ENCODE data around the gene ODAD3.
A peak's percentile ranks its signal among the peaks of the same experiment; 100 is the strongest.
"Not testable (repeated sequence)": the region's sequence is repeated elsewhere in the genome, so short reads cannot be mapped to it uniquely, and the experiment has no call there.

ODAD3 gene

DNA sequence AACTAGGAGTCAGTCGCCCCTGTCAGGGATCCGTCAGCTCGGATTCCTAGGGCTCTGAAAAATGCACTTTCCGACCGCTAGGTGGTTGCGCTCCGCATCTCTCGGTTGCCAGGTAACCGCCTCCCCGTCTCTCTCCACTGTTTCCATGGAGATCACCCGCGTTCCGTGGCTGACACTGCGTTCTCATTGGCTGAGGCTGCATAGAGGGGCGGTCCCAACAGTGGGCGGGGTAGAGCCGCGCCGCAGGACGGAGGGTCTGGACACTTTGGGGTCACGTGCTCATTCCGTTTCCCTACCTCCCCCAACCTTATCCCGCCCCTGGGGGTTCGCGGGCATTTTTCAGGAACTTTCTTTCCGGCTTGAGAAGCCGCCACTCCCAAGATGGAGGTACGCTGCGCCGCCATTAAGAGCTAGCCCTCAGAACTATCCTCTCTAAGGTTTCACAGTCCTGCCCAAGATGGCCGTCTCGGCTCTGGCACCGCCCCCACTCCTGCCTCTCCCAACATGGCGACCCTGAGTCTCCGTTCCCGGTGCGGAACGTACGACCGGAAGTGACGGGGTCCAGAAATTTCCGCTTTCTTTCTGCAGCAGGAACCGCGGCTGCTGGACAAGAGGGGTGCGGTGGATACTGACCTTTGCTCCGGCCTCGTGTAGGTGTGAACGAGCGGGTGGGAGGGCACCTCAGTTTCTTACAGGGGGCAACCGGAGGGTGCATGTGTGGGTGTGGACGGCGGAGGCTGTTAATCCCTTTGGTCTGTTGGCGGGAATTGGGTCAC is at the start of gene ODAD3, which contains the start of gene PRKCSH:
Gene ODAD3, minus strand, starts transcription at position 65 of the 776 bp plus-strand sequence. CDS start 105 bp downstream, outside the sequence.
Gene PRKCSH, plus strand, starts transcription at position 579 of the 776 bp plus-strand sequence. CDS start 483 bp downstream, outside the sequence.
- DNase-seq, result peak; percentile 100

DNA sequence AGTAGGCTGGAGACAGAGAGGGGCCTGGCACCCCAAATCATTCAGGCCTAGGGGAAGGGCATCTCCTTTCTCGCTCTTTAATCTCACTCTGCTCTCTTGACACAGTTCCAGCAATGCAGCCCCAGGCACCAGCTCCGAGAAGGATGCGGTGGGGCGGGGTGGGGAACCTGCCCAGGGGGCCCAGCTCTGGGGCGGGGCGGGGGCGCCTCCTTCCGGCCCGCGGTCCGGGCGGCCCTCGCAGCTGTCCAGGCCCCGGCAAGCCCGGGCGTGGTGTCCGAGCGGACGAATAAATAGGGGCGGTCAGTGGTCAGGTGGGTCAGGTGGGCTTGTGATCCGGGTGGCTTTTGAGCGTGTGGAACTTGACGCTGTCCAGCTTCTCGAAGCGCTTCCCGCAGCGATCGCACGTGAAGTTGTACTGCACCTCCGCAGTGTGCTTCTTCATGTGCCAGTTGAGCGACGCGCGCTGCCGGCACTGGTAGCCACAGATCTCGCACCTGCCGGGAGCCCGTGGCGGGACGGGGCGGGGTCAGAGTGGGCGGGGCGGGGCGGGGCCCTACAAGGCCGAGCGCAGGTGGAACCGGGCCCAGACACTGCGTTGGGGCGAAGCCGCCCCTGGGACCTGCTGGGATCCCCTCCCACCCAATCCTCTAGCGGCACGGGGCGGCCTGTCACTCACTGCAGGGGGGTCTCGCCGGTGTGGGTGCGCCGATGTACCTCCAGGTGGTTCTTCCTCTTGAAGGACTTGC is 48.6 kb upstream of the ODAD3 start:
- DNase-seq, result no peak

DNA sequence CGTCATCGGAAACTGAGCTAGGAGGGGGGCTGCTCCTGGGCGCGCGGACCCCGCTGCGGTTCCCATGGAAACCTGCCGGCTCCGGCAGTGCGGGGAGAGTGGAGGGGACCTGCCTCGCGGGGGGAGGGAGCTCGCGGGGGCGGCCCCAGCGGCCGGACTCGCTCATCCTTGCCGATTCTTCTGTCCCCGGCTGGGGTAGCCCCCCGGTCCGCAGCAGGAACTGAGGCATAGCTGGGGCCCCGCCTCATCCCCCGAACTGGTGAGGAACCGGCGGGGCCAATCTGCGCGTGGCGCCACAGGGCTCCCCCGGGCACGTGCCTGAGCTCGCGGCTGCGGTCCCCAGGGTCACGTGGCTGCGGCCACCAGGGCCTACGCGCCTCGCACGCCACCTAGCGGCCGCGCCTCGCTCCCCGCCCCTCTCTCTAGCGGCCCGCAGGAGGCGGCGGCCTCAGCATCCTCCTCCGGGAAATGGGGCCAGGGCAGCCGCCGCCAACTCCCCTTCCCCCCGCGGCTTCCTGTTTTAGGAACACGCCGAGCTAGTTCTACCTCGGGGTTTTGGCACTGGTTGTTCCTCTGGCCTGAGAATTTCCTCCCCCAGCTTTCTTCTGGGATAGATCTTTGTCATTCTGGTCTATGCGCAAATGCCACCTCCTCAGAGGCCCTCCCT is 47.6 kb upstream of the ODAD3 start:
- peak; percentile 83 for DNase-seq

DNA sequence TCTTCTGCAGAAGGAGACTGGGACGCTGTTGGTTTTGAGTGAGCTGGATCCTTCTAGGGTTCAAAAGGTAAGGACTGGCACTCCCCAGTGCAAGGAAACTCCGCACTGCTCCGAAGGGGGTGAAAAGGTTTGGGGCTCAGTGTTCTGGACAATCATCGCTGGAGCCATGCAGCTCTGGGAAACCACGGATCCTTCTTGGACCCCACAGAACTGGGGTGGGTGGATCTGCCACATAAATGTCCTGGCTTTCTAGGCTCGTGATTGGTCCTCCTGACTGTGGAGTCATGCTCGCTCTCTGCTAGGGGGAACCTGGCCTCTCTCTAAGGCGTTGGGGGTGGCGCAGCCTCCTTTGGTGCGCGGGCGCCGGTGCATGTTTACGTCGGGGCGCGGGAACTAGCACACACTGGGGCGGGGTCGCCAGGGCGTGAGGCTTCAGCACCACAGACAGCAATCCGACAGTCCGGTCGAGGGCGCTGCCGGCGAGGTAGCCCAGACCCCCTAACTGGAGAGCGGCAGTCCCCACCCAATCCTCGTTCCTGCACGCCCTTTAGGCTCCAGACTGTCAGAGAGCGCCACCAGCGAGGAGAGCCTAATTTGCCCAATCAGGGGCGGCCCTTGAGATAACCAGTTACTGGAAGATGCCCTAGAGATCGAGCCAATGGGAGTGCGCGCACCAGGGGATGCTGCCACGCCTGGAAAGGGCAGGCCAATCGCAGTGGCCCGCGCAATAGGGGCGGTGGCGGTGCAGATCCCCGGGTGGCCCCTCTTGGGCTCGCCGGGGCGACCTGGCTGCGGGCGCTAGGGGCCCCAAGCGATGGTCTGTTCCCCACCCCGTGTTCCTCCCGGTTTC is 46.8 kb upstream of the ODAD3 start:
- peak; percentile 70 for DNase-seq

DNA sequence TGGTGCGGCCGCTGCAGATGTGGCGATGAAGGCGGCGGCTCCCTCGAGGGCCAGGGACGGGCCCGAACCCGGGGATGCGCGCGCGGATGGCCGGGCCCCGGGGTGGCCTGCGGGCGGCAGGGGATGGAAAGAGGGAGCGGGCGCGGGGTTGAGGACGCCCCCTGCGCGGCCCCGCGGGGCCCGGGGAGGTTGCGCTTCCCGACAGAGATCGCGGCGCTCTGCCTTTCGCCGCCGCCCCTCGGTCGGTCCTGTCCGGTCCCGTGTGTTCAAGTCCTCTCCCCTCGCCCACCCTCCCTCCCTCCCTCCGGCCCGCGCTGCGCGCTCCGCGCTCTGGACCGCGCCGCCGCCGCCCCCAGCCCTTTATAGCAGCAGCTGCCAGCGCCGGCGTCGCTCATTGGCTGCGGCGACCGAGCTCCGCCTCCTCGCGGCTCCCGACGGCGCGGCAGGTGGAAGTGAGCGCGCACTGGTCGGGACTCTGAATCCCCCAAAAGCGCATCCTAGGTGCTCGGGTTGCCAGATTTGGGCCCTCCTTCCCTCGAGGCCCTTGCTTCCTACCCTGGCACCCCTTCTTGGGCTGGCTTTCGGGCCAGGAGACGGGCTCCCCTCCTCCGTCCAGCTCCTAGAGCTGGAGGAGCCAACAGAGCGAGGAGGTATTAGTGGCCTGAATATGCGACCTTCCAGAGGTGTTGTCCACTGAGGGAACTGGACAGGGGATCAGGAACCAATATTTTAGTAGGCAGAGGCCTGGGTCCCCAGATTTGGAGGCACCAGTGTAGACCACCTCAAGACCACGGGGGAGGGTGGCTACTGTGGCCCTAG is 46.0 kb upstream of the ODAD3 start, which contains the start of gene ELAVL3:
Gene ELAVL3, minus strand, starts transcription at position 332 of the 819 bp plus-strand sequence. CDS start 438 bp downstream, outside the sequence.
- DNase-seq, result no peak

- no peak for DNase-seq
Observed at GRCh38 chr19:11479898-11480714, 45.2 kb upstream of the ODAD3 start.

DNA sequence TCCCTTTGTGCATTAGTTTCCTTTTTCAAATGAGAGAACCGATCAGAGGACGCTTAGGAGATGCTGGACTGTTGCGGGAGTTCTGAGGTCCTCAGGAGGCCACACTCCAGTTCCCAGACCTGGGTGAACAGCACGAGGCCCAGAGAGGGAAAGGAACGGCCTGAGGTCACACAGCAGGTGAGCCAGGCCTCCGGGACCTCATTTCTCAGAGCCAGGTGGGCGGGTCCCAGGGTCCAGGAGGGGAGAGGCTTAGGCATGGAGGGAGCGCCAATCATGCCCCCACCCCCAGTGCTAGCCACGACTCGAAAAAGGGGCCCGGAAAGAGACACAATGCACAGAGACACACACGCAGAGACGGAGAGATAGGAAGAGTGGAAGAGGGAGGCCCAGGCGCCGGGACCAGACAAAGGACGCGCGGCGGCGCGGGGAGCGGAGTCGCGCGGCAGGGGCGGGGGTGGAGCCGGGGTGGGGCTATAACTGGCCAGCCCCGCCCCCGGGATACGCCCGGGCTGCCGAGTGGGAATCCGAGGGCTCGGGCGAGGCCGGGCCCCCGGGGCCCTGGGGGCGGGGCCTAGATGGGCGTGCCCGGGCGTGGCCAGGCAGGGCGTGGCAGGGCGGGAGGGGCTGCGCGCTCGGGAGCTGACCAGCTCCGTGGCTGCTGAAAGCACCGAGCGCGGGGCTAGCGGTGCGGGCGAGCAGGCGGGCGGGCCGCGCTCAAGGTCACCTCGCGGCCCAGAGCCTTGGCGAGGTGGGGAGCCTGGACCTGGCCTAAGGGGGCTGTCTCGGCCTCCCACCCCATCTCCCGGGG is 44.4 kb upstream of the ODAD3 start:
- DNase-seq, result no peak

DNA sequence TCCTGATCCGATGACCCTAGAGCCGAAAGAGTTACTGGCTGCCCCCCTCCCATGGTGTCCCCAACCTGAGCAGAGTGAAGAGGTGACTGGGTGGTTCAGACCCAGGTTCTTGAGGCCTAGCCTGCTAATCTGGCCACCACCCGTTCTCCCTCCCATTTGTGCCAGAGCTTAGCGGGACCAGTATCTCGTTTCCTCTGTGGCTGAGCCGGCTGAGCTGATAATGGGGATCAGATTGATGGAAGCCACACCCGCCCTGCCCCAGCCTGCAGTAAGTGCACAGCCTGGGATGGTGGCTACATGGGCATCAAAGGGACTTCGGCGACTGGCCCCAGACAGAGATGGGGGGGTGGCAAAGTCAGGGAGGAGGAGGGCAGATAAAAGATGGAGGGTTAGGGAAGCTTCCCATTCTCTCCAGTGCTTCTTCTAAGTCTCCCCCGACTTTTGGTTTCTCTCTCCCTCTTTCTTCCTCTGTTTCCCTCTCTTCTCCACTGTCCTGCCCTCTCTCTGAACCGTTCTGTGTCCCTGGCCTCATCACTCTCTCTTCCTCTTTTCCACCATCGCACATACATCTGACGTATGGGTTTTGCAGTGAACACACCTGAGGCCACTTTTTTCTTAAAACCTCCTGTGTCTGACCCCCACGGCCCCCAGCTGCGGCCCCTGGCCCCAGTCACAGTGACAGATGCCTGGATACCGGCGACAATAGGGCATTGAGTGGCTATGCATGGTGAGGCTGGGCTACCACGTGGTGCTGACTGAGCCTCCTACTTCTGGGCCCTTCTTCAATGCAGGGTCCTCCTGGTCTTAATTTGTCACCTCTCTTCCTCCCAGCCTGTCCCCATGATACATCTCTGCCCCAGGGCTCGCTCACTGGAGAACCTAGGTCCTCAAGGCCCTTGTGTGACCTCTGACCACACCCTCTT is 43.5 kb upstream of the ODAD3 start:
- DNase-seq, result no peak

GRCh38 chr19:11475861-11476260 is 40.9 kb upstream of the ODAD3 start:
- DNase-seq, result no peak

DNA sequence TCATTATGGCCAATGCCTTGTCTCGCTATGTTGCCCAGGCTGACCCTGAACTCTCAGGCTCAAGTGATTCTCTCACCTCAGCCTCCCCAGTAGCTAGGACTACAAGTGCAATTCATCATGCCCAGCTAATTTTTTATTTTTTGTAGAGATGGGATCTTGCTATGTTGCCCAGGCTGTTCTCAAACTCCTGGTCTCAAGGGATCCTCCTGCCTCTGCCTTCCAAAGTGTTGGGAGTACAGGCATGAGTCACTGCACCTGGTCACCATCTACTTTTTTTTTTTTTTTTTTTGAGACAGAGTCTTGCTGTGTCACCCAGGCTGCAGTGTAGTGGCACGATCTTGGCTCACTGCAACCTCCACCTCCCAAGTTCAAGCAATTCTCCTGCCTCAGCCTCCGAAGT is 40.4 kb upstream of the ODAD3 start:
- not testable (repeated sequence) for DNase-seq

DNA sequence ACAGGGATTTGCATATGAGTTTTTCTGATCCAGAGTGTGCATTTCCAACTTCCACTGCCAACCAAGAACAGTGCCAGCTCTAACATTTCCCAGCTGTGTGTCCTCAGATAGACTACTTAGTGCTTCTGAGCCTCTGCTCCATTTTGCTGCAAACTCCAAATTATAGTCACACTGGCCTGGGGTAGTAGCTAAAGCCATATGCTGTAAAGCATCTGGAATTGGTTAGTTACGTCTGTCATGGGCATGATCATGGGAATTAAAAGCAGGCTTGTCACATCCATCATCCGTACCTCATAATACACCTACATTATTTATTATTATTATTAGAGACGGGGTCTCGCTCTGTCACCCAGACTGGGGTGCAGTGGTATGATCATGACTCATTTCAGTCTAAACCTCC is 38.8 kb upstream of the ODAD3 start:
- DNase-seq, result no peak

DNA sequence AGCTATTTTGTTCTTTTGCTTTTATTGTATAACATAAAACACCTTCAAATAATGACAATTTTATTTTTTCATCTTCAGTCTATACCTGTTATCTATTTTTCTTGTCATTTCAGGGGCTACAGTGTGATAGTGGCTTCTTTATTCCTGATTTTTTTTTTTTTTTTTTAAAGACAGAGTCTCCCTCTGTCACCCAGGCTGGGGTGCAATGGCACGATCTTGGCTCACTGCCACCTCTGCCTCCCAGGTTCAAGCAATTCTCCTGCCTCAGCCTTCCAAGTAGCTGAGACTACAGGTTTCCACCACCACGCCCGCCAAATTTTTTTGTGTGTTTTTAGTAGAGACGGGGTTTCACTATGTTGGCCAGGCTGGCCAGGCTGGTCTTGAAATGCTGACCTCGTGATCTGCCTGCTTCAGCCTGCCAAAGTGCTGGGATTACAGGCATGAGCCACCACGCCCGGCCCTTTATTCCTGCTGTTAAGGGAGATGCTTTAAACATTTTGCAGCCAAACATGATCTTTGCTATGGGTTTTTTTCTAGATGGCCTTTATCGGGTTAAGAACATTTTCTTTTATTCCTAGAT is 33.4 kb upstream of the ODAD3 start:
- not testable (repeated sequence) for DNase-seq

- no peak for DNase-seq
Observed at GRCh38 chr19:11465600-11465999, 30.7 kb upstream of the ODAD3 start.

DNA sequence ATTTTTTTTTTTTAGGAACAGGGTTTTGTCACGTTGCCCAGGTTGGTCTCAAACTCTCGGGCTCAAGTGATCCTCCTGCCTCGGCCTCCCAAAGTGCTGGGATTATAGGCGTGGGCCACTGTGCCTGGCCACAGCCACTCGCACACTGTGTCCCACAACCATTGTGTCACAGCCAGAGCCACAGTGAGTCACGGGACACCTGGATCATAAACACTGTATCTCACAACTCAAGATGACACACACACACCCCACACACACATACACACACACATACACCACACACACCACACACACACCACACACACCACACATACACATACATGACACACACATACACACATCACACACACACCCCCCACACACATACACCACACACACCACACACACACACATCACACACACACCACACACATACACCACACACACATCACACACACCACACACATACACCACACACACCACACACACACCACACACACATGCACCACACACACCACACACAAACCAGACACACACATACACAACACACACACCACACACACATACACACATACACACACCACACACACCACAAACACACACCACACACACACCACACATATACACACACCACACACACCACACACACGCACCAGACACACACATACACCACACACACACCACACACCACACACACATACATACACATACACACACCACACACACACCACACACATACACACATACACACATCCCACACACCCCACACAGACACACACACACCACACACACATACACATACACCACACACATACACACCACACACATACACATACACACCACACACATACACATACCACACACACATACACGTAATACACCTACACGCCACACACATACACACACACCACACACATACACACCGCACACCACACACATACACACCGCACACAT is 29.7 kb upstream of the ODAD3 start:
- DNase-seq, result no peak

DNA sequence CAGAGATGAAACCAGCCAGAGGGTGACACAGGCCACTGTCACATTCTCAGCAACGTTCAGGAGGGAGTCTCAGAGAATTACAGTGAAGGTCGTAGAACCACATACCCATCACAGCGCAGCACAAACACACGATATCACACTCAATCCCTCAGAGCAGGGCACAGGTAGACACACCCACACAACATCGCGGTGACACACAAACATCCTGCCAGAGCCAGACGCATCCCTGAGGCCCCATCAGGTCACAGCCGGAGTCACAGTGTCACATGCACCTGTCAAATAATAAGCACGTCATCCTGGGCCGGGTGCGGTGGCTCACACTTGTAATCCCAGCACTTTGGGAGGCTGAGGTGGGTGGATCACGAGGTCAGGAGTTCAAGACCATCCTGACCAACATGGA is 28.5 kb upstream of the ODAD3 start:
- no peak for DNase-seq

GRCh38 chr19:11461453-11461852 is 26.5 kb upstream of the ODAD3 start:
- DNase-seq, result no peak

DNA sequence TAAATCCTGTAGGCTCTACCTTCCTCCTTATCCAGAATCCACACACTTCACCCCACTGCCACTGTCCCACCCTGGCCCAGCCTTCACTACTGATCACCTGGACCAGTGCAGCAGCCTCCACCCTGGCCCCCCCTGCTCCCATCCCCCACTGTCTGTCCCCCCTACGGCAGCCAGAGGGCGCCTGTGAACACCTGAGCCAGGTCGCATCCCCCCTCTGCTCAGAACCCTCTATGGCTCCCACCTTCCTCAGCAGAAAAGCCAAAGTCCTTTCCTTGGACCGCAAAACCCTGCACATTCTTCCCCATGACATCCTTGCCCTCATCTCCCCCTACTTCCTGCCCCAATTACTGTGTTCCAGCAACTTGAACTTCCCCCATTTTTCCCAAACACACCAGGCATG is 25.3 kb upstream of the ODAD3 start:
- no peak for DNase-seq

Data from femur (tissue), 1 donor.